ENCODE results near the gene MAP3K12. TPM values are rescaled to one million over a fixed set of nuclear protein-coding genes. Genes with fewer than 3 reads are reported as not detected.

The MAP3K12 gene
- polyA plus RNA-seq, 1 donor from 2014 or later = 82.0 TPM

DNA sequence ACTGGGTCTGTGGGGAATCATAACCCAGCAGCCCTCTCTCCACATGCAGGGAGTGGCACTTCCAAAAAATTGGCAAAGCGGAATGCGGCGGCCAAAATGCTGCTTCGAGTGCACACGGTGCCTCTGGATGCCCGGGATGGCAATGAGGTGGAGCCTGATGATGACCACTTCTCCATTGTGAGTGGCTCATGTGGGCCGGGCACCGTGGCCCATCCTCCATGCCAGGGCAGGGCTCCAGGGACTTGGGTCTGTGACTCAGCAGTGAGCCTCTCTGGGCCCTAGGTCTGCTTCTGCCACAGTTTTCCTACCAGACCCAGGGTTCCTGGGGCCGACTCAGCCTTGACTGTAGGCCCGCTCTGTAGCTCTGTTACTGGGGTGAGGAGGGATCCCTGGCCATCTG, 5.8 kb upstream of the MAP3K12 start:
- no peak overlapping the region for H3K4me3 ChIP-seq (ENCODE audit: low read length)
- H4K20me1 ChIP-seq (ENCODE audit: insufficient read depth) = no peaks in the 10 kb centered on the region
- H3F3A ChIP-seq (ENCODE audit: insufficient read depth, low read length, poor library complexity, severe bottlenecking) = peaks cover 8% of the 10 kb centered on the region
- no peak overlapping the region for H3K27ac ChIP-seq (ENCODE audit: low read length)
- no peak overlapping the region for H3K9ac ChIP-seq (ENCODE audit: low read length)
- no peaks in the 10 kb centered on the region for H3K27me3 ChIP-seq (ENCODE audit: insufficient read depth, low read depth, low read length)
- H3K9me2 ChIP-seq (ENCODE audit: insufficient read depth, low read length) = no peaks in the 10 kb centered on the region
- no peaks in the 10 kb centered on the region for H3K36me3 ChIP-seq (ENCODE audit: insufficient read depth, low read length)
- no peaks in the 10 kb centered on the region for H3K9me3 ChIP-seq (ENCODE audit: low read length)
- H3K4me2 ChIP-seq (ENCODE audit: low read length) = no peak overlapping the region
- TF ChIP-seq MXI1 (conservative IDR thresholded peaks at IDR 0.05; ENCODE audit: poor library complexity, severe bottlenecking) = no peak
- no peak for TF ChIP-seq SMC3 (conservative IDR thresholded peaks at IDR 0.05; ENCODE audit: poor library complexity)
- no peak overlapping the region for H2AFZ ChIP-seq (ENCODE audit: low read depth, low read length)
- peaks cover 12% of the 10 kb centered on the region for H3K79me2 ChIP-seq (replicated peaks; ENCODE audit: insufficient read depth, low read length)

DNA sequence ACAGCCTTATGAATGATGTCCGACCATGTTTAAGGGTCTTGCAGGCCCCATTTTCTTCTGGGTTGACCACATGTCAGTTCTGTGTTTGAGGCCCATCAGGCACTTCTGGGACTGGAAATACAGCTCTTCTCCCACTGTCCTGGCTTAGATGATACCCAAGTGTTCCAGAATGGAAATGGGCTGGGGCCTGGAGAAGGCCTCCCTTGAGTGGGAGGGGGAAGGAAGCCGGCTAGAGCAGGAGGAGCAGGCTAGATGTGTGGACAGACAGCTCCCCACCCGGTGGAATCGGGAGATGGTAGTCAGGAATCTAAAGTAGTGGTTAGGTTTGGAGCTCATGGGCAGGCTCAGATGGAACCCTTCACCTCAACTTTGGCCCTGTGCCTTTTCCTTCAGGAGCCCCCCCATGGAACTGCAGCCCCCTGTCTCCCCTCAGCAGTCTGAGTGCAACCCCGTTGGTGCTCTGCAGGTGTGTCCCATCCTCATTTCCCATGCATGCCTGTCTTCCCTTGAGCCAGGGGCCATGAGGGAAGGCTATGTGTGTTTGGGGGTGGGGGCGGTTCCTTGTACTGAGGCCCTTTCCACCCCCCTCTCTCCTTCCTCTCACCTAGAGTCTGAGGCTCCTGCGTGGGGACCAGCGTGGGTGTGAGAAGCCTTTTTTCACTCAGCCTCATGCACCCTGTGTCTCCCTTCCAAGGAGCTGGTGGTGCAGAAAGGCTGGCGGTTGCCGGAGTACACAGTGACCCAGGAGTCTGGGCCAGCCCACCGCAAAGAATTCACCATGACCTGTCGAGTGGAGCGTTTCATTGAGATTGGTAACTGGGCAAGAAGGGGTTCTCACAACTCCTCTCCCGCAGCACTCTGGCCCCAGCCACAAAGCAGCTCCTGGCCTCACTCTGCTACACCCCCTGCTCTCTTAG, 5.0 kb upstream of the MAP3K12 start:
- Histone ChIP-seq H3K9me2 (ENCODE audit: insufficient read depth, low read length) (no peaks in the 10 kb centered on the region), H3F3A (ENCODE audit: insufficient read depth, low read length, poor library complexity, severe bottlenecking) (peaks cover 13% of the 10 kb centered on the region), H3K4me3 (ENCODE audit: low read length) (no peak overlapping the region), H3K27ac (ENCODE audit: low read length) (no peak overlapping the region), H3K9ac (ENCODE audit: low read length) (no peak overlapping the region), H3K36me3 (ENCODE audit: insufficient read depth, low read length) (no peaks in the 10 kb centered on the region), H3K9me3 (ENCODE audit: low read length) (no peaks in the 10 kb centered on the region), H4K20me1 (ENCODE audit: insufficient read depth) (no peaks in the 10 kb centered on the region), H3K27me3 (ENCODE audit: insufficient read depth, low read depth, low read length) (no peaks in the 10 kb centered on the region), H2AFZ (ENCODE audit: low read depth, low read length) (no peak overlapping the region), H3K4me2 (ENCODE audit: low read length) (no peak overlapping the region), H3K79me2 (replicated peaks; ENCODE audit: insufficient read depth, low read length) (peaks cover 12% of the 10 kb centered on the region)
- TF ChIP-seq, protein P1, sequence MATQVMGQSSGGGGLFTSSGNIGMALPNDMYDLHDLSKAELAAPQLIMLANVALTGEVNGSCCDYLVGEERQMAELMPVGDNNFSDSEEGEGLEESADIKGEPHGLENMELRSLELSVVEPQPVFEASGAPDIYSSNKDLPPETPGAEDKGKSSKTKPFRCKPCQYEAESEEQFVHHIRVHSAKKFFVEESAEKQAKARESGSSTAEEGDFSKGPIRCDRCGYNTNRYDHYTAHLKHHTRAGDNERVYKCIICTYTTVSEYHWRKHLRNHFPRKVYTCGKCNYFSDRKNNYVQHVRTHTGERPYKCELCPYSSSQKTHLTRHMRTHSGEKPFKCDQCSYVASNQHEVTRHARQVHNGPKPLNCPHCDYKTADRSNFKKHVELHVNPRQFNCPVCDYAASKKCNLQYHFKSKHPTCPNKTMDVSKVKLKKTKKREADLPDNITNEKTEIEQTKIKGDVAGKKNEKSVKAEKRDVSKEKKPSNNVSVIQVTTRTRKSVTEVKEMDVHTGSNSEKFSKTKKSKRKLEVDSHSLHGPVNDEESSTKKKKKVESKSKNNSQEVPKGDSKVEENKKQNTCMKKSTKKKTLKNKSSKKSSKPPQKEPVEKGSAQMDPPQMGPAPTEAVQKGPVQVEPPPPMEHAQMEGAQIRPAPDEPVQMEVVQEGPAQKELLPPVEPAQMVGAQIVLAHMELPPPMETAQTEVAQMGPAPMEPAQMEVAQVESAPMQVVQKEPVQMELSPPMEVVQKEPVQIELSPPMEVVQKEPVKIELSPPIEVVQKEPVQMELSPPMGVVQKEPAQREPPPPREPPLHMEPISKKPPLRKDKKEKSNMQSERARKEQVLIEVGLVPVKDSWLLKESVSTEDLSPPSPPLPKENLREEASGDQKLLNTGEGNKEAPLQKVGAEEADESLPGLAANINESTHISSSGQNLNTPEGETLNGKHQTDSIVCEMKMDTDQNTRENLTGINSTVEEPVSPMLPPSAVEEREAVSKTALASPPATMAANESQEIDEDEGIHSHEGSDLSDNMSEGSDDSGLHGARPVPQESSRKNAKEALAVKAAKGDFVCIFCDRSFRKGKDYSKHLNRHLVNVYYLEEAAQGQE (IDR thresholded peaks at IDR 0.05; ENCODE audit: borderline replicate concordance) = no peak
- TF ChIP-seq SMC3 (conservative IDR thresholded peaks at IDR 0.05; ENCODE audit: poor library complexity) (no peak), TAF1 (IDR thresholded peaks at IDR 0.05; ENCODE audit: low read depth) (no peak), MXI1 (conservative IDR thresholded peaks at IDR 0.05; ENCODE audit: poor library complexity, severe bottlenecking) (no peak), RAD21 (conservative IDR thresholded peaks at IDR 0.05) (no peak), EZH2 (IDR thresholded peaks at IDR 0.05; ENCODE audit: borderline replicate concordance, insufficient read depth, low read length, poor library complexity, severe bottlenecking) (no peak), POLR2AphosphoS5 (IDR thresholded peaks at IDR 0.05) (no peak), EP300 (conservative IDR thresholded peaks at IDR 0.05; ENCODE audit: poor library complexity, severe bottlenecking) (no peak)
- TF ChIP-seq, protein P2, sequence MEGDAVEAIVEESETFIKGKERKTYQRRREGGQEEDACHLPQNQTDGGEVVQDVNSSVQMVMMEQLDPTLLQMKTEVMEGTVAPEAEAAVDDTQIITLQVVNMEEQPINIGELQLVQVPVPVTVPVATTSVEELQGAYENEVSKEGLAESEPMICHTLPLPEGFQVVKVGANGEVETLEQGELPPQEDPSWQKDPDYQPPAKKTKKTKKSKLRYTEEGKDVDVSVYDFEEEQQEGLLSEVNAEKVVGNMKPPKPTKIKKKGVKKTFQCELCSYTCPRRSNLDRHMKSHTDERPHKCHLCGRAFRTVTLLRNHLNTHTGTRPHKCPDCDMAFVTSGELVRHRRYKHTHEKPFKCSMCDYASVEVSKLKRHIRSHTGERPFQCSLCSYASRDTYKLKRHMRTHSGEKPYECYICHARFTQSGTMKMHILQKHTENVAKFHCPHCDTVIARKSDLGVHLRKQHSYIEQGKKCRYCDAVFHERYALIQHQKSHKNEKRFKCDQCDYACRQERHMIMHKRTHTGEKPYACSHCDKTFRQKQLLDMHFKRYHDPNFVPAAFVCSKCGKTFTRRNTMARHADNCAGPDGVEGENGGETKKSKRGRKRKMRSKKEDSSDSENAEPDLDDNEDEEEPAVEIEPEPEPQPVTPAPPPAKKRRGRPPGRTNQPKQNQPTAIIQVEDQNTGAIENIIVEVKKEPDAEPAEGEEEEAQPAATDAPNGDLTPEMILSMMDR (IDR thresholded peaks at IDR 0.05; ENCODE audit: poor library complexity, severe bottlenecking) = no peak

Data from neural cell (in vitro differentiated cells).